C4-2B (cell line): ENCODE measurements around the gene ADPGK.

Source experiments
- ZFX ChIP-seq: fragments of 450-650 bp; IDR thresholded peaks from 2 replicates; pipeline ENCODE4 v1.6.1; 2017
- TF ChIP-seq, protein P1 (sequence below): fragments of 450-650 bp; conservative IDR thresholded peaks from 2 replicates; pipeline ENCODE4 v1.5.1; 2017; ENCODE audit warnings: mild to moderate bottlenecking

- TF ChIP-seq, protein P1, sequence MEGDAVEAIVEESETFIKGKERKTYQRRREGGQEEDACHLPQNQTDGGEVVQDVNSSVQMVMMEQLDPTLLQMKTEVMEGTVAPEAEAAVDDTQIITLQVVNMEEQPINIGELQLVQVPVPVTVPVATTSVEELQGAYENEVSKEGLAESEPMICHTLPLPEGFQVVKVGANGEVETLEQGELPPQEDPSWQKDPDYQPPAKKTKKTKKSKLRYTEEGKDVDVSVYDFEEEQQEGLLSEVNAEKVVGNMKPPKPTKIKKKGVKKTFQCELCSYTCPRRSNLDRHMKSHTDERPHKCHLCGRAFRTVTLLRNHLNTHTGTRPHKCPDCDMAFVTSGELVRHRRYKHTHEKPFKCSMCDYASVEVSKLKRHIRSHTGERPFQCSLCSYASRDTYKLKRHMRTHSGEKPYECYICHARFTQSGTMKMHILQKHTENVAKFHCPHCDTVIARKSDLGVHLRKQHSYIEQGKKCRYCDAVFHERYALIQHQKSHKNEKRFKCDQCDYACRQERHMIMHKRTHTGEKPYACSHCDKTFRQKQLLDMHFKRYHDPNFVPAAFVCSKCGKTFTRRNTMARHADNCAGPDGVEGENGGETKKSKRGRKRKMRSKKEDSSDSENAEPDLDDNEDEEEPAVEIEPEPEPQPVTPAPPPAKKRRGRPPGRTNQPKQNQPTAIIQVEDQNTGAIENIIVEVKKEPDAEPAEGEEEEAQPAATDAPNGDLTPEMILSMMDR, result no peak
- no peak for TF ChIP-seq ZFX
These were observed 1.9 kb upstream of the ADPGK start for GRCh38 chr15:72785432-72785831.
